MCF 10A (cell line): ENCODE data around the gene COX4I2. TPM values are rescaled to one million over a fixed set of nuclear protein-coding genes. Genes with fewer than 3 reads are reported as not detected.

ENCODE experiments used
- BruUV-seq: library from RNA; stranded (reverse); fragments of 400-500 nt; replicated peaks from 2 replicates; lab custom pipeline; 2021; lab: Mats Ljungman, UMichigan
- CTCF ChIA-PET: fragments of 300-600 bp; sonication (Branson Sonifier 250); formaldehyde crosslinking; extraction: SDS; loops from one replicate; lab custom pipeline; 2021; ENCODE audit warnings: antibody characterized with exemption, inconsistent platforms; lab: Yijun Ruan, JAX
- POLR2A ChIA-PET: fragments of 300-600, 350-650 bp; sonication (Branson Sonifier 250); formaldehyde crosslinking; extraction: SDS; loops from one replicate; lab custom pipeline; 2020; ENCODE audit warnings: antibody characterized with exemption, inconsistent platforms; lab: Yijun Ruan, JAX
- DNase-seq: peaks from one replicate; pipeline ENCODE4 v3.0.0-alpha.2; 2018; ENCODE audit not compliant: unreplicated experiment
- H3K27ac Mint-ChIP-seq: one replicate; pipeline ENCODE4 v1.8.0; 2022; ENCODE audit warnings: mild to moderate bottlenecking, low read depth, mixed read lengths; ENCODE audit not compliant: unreplicated experiment
- H3K27me3 Mint-ChIP-seq: one replicate; pipeline ENCODE4 v1.8.0; 2022; ENCODE audit warnings: mixed read lengths; ENCODE audit not compliant: insufficient read depth, unreplicated experiment
- H3K36me3 Mint-ChIP-seq: one replicate; pipeline ENCODE4 v1.8.0; 2022; ENCODE audit warnings: mild to moderate bottlenecking, moderate library complexity, mixed read lengths; ENCODE audit not compliant: insufficient read depth, unreplicated experiment
- H3K4me1 Mint-ChIP-seq: one replicate; pipeline ENCODE4 v1.8.0; 2022; ENCODE audit warnings: mixed read lengths; ENCODE audit not compliant: insufficient read depth, unreplicated experiment
- H3K4me3 Mint-ChIP-seq: one replicate; pipeline ENCODE4 v1.8.0; 2022; ENCODE audit warnings: mild to moderate bottlenecking, moderate library complexity, mixed read lengths; ENCODE audit not compliant: unreplicated experiment
- H3K9me3 Mint-ChIP-seq: one replicate; pipeline ENCODE4 v1.8.0; 2022; ENCODE audit warnings: mixed read lengths; ENCODE audit not compliant: unreplicated experiment
- intact Hi-C: fragments of 100-400 bp; cut with micrococcal nuclease; formaldehyde crosslinking; loops from 2 replicates; pipeline ENCODE4 v1.14.1; 2022
- total RNA-seq: library from RNA; stranded (reverse); gene quantifications from 2 replicates; pipeline ENCODE4 v1.2.3, GENCODE V29; 2022
- TF ChIP-seq, protein P1 (sequence below): fragments of 200-600 bp; IDR thresholded peaks from one replicate; pipeline ENCODE4 v1.8.0; 2022; ENCODE audit warnings: antibody characterized with exemption, mild to moderate bottlenecking; ENCODE audit not compliant: unreplicated experiment

Gene COX4I2
- total RNA-seq, 1 experiment from 2014 or later, result not detected

GRCh38 chr20:31630187-31630790 lies 7.4 kb upstream of the COX4I2 start:
- POLR2A ChIA-PET, result interaction anchor here (1.3 to 1.4 kb wide), 3 partner anchors 9 to 94 kb away, joined by 3 to 7 read pairs (median 5); no protein-coding TSS in a partner anchor
- Mint-ChIP-seq H3K4me1 (no peaks in the 10 kb centered on the region), H3K27ac (no peak overlapping the region), H3K36me3 (no peaks in the 10 kb centered on the region), H3K4me3 (no peak overlapping the region), H3K9me3 (no peaks in the 10 kb centered on the region), H3K27me3 (no peaks in the 10 kb centered on the region)
- no TSS peak for BruUV-seq
- CTCF ChIA-PET, result interaction anchor here (0.6 to 6.5 kb wide), 5 partner anchors 18 to 98 kb away, joined by 3 to 46 read pairs (median 8); no protein-coding TSS in a partner anchor
- intact Hi-C loops, result no loop called here
- DNase-seq, result peak; percentile 63
- TF ChIP-seq, protein P1, sequence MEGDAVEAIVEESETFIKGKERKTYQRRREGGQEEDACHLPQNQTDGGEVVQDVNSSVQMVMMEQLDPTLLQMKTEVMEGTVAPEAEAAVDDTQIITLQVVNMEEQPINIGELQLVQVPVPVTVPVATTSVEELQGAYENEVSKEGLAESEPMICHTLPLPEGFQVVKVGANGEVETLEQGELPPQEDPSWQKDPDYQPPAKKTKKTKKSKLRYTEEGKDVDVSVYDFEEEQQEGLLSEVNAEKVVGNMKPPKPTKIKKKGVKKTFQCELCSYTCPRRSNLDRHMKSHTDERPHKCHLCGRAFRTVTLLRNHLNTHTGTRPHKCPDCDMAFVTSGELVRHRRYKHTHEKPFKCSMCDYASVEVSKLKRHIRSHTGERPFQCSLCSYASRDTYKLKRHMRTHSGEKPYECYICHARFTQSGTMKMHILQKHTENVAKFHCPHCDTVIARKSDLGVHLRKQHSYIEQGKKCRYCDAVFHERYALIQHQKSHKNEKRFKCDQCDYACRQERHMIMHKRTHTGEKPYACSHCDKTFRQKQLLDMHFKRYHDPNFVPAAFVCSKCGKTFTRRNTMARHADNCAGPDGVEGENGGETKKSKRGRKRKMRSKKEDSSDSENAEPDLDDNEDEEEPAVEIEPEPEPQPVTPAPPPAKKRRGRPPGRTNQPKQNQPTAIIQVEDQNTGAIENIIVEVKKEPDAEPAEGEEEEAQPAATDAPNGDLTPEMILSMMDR, result no peak

- H3K4me1 Mint-ChIP-seq, result no peaks in the 10 kb centered on the region
- no peaks in the 10 kb centered on the region for H3K36me3 Mint-ChIP-seq
- no peak for DNase-seq
- no peaks in the 10 kb centered on the region for H3K27me3 Mint-ChIP-seq
- H3K4me3 Mint-ChIP-seq, result no peak overlapping the region
- intact Hi-C loops, result no loop called here
- ChIA-PET POLR2A (interaction anchor here (1.4 kb wide), 1 partner anchor 94 kb away, joined by 3 read pairs; no protein-coding TSS in a partner anchor), CTCF (interaction anchor here (0.6 to 6.5 kb wide), 23 partner anchors 10 to 320 kb away, joined by 3 to 142 read pairs (median 15); partner anchors contain the start of gene BCL2L1)
- no TSS peak for BruUV-seq
- H3K9me3 Mint-ChIP-seq, result no peaks in the 10 kb centered on the region
- TF ChIP-seq, protein P1, result no peak
- no peak overlapping the region for H3K27ac Mint-ChIP-seq
These were observed 5.0 kb upstream of the COX4I2 start for GRCh38 chr20:31632548-31633338.

GRCh38 chr20:31633339-31633914 lies 4.3 kb upstream of the COX4I2 start:
- Mint-ChIP-seq H3K27ac (no peak overlapping the region), H3K4me1 (no peaks in the 10 kb centered on the region), H3K36me3 (no peaks in the 10 kb centered on the region), H3K27me3 (no peaks in the 10 kb centered on the region), H3K4me3 (no peak overlapping the region), H3K9me3 (no peaks in the 10 kb centered on the region)
- BruUV-seq, result no TSS peak
- no peak for DNase-seq
- intact Hi-C loops, result no loop called here
- ChIA-PET CTCF (interaction anchor here (0.6 to 6.5 kb wide), 53 partner anchors 8 to 480 kb away, joined by 3 to 142 read pairs (median 5); partner anchors contain the start of gene BCL2L1), POLR2A (interaction anchor here (0.6 to 2.4 kb wide), 6 partner anchors 10 to 106 kb away, joined by 3 to 28 read pairs (median 3); partner anchors contain the start of genes BCL2L1 and TPX2)
- TF ChIP-seq, protein P1, result no peak
